Cerebellar cortex (tissue), 1 donor: Measurements from ENCODE around the gene ZNF154.
A peak's percentile ranks its signal among the peaks of the same experiment; 100 is the strongest.
"Not testable (repeated sequence)": the region's sequence is repeated elsewhere in the genome, so short reads cannot be mapped to it uniquely, and the experiment has no call there.

ENCODE experiments used
- DNase-seq: peaks from one replicate; pipeline ENCODE4 v3.0.0-alpha.2; 2015; ENCODE audit warnings: low spot score

Gene ZNF154

DNA sequence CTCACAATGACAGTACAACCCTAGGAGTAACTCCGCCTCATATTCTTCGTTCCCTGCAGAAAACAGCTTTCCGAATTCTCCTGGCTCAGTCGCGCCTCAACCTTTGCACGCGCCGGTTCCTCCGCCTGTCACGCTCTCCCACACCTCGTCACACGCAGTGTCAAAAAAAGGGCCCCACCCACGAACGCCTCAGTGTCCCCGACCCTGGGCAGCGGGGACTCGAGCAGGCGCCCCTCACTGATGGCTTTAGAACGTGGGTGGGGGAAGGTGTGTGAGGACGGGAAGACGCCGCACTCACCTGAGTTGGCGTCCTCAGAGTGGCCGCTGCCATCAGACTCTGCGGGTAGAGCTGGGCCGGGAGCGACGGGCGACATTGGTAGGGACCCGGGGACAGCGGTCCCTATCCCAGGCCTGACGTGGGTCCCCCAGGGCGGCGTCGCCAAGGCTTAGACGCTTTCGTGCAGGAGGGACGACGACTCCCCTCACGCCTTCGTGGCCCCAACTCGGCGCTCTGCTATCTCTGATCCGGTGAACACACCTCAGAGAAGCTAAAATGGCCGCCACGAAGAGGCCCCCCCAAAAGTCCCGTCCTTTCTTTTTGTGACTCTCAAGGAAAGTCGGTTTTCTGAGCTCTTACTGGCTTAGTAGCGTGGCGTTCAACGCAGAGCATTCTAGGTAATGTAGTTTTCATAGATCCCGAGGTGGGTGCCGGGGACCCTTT is at the start of gene ZNF154:
TSS of gene ZNF154 (minus strand) at position 564 of the 721 bp plus-strand sequence. CDS start at position 331, 233 bp downstream.
- DNase-seq: peak; percentile 86

DNA sequence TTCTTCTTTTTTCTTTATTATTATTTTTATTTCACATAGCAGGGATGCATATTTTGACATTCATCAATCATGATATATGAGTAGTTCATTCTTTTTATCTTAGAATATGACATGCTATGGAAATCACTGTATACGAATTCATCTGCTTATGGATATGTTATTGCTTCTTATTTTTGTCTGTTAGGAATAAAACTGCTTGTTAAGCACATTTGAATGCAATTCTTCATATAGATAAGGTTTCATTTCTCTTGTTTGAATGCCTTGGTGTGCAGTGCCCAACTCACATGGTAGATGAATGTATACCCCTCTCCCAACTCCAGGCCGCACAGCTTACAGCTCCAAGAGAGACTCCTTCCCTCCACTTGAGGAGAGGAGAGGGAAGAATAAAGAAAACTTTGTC is 48.9 kb upstream of the ZNF154 start:
- no peak for DNase-seq

DNA sequence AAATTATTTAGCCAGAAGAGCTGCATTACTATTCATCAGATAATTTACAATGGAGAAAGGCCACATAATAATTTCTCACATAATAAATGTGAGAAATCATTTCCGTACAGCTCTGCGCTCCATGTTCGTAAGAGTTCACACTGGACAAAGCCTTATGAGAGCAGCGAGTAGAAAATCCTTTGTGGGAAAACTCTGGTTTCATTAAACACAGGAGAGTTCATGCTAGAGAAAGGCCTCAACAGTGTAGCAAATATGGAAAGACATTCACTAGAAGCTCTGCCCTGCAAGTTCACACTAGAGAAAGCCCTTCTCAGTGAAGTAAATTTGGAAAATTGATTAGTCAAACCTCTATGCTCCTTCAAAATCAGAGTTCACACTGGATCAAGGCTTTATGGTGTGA is 46.0 kb upstream of the ZNF154 start:
- DNase-seq: no peak

DNA sequence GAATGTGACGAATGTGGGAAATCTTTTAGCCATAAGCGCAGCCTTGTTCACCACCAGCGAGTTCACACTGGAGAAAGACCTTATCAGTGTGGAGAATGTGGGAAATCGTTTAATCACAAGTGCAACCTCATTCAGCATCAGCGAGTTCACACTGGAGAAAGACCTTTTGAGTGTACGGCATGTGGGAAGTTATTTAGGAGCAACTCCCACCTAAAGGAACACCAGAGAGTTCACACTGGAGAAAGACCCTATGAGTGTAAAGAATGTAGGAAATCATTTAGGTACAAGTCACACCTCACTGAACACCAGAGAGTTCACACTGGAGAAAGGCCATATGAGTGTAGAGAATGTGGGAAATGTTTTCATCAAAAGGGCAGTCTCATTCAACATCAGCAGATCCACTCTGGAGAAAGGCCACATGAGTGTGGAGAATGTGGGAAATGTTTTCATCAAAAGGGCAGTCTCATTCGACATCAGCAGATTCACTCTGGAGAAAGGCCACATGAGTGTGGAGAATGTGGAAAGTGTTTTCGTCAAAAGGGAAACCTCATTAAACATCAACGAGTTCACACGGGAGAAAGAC is 45.2 kb upstream of the ZNF154 start:
- no peak for DNase-seq

DNA sequence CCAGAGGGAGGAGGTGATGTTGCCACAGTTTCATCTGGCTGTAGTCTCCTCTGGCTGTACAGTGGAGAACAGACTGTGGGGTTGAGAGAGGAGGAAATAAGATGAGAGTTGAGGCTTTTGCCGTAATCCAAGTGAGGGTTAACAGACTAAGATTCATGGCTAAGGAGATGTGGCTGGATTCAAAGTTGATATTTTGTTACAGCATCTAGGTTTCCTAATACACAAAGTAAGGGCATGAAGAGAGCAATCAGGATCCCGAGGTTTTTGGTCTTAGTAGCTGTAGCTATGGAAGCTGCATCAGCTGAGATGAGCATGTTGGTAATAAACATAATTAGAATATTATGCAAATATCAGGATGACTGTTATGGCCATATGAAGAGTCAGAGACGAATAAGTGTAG is 39.0 kb upstream of the ZNF154 start:
- no peak for DNase-seq

DNA sequence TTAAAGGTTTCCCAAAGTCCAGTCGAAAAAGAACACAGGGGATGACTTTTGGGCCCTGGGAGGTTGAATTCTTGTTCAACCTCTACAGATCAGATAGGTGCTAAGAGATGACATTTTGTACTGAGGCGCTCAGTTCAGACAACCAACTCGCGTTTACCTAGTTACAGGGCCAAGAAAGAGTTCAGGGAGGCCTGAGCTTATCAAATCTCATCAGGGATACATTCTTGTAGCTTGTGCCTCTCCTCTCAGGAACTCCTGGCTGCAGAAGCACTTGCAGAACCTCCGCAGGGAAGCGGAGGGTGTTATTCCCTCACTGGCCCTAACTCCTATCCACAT is 38.4 kb upstream of the ZNF154 start:
- no peak for DNase-seq

DNA sequence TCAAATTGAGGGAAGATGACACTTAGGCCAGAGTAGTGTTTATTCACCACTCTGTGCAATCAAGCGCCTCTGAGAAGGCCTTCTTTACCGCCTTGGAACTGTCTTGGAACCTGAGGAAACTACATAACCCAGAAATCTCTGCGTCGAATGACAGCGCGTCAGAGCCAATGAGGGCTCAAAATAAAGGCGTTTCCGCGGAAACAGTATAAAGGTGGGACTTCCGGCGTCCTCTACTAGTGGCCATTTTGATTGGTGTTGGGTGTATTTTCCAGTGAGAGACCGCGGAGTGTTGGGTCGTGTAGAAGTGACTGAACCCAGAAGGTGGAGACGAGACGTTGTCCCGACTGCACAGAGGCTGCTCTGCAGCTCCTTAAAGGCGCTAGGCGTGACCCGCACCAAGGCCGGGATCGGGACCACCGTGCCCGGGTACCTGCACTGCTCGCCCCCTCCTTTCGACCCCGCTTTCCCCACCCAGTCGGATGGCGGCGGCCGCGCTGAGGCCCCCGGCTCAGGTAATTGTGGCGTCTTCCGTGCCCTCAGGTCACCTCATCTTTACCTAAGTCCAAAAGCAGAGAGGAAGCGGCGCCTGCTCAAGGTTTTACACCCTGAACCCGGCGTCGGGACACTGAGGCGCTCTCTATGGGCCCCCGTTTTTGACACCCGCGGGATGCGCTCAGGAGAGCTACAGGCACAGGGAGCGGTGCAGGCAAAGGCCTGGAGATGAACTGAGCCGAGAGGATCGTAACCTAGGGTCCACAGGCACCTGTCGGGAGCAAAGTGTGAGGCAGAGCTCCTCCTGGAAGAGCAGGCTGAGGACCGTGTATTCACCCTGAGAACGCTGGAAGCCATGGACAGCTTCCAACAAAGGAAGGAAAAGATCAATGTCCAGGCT is 37.8 kb upstream of the ZNF154 start, which contains the start of gene ZNF776:
TSS of gene ZNF776 (plus strand) at position 236 of the 892 bp plus-strand sequence. CDS start at position 480, 244 bp downstream.
- peak; percentile 98 for DNase-seq

DNA sequence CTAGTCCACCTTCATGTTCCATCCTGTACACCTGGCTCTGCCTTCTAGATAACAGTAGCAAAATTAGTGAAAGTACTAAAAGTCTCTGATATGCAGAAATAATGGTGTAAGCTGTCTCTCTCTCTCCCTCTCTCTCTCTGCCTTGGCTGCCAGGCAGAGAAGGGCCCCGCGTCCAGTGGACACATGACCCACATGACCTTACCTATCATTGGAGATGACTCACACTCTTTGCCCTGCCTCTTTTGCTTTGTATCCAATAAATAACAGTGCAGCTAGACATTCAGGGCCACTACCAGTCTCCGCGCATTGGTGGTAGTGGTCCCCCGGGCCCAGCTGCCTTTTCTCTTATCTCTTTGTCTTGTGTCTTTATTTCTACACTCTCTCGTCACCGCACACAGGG is 29.8 kb upstream of the ZNF154 start:
- not testable (repeated sequence) for DNase-seq

DNA sequence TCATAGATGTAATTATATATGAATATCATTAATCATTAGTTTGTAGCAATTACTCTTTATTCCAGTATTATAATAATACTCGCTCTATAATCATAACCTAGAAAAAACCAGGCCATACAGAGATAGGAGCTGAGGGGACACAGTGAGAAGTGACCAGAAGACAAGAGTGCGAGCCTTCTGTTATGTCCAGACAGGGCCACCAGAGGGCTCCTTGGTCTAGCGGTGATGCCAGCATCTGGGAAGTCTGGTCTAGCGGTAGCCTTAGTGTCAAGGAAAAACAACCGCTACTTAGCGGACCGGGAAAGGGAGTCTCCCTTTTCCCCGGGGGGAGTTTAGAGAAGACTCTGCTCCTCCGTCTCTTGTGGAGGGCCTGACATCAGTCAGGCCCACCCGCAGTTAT is 29.3 kb upstream of the ZNF154 start:
- peak; percentile 66 for DNase-seq

DNA sequence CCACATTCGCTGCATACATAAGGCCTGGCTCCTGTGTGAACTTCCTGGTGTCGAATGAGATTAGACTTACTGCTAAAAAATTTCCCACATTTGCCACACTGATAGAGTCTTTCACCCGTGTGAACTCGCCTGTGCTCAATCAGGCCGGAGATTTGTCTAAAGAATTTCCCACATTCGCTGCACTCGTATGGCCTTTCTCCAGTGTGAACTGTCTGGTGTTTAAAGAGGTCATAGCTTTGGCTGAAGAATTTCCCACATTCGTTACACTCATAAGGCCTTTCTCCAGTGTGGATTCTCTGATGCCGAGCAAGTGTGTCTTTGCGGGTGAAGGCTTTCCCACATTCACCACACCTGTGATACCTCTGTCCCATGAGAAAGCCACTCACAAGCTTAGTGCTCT is 11.9 kb upstream of the ZNF154 start:
- no peak for DNase-seq

DNA sequence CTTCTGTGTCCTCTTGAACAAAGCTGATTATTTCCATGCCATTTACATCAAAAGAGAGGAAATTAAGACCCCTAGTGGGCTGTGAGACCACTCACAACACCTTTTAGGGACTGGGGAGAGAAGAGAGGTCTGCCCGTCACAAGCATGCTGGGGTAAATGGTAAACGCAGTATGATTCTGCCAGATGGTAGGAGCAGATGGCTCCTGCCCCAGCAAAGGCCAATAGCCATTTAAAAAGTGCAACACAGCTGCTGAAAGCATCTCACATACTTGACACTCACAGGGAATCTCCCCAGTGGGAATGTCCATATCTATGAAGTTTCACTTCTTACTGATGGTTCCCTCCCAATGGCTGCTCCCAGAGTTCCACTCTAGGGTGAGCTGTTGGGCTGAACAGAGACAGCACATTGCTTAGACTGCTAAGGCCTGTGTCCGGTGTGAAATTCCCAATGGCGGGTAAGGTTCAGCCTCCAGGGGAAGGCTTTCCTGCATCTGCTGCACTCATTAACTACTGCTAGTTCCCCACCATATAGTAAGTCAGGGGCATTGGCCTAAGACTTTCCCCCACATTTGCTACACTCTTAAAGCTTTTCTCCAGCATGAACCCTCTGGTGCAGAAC is 11.0 kb upstream of the ZNF154 start:
- DNase-seq: peak; percentile 75

DNA sequence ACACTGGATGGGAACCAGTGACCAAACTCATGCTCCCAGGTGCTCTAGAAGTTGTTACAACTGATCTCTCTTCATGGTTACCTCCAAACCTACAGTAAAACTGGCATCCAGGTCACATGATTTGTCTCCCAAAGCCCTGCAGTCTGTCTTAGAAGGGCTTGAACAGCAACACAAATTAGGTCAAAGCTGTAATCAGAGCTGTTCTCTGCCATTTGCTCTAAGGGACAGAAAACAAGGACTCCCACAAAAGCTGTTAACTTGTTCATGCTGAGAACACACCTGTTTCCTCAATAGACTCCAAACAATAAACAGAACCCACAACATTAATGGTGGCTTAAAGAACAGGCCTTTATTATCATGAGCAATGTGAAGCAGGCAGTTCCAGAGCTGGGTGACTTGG is 10.4 kb upstream of the ZNF154 start:
- peak; percentile 93 for DNase-seq

DNA sequence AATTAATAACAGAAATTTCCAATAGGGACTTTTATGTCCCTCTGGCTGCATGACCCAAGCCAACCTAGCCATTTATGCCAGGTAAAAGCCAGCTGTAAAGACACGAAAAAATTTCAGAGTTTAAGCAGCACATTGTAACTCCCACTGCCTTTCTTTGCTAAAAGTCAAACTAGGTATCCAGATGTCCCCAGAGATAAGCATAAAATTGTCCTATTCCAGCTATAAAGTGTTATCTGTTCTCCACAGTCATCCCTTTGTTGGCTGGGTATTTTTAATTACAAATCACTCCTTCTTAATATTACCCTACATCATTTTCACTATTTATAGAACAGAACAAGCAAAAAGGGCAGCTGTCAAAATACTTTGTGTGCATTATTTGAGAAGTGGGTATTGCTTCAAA is 3.2 kb upstream of the ZNF154 start:
- DNase-seq: no peak

DNA sequence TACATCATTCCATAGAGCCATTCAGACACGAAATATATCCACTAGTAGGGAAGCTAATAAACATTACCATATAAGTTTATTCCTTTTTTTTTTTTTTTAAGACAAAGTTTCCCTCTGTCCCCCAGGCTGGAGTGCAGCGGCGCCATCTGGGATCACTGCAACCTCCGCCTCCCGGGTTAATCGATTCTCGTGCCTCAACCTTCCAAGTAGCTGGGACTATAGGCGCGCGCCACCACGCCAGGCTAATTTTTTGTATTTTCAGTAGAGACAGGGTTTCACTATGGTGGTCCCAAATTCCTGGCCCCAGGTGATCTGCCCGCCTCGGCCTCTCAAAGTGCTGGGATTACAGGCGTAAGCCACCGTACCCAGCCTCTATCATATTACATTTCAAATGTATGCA is 612 bp upstream of the ZNF154 start:
- DNase-seq: no peak

DNA sequence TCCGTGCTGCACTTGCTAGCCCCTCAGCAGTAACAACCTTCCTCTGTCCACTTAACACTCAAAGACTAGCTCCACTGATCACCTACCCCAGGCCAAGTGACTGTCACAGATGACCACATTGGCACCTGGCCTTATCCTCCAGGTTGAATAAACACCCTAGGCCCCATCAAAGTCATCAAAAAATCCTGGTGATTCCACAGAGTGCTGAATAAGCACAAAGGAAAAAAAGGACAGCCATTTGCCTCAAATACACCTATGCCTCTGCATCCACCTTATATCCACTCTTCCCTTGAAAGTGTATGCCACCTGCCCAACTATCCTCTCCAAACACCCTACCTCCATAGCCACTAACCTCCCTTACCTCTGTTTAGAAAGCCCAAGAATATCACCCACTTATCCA is 2.7 kb downstream of the ZNF154 start:
- DNase-seq: no peak

DNA sequence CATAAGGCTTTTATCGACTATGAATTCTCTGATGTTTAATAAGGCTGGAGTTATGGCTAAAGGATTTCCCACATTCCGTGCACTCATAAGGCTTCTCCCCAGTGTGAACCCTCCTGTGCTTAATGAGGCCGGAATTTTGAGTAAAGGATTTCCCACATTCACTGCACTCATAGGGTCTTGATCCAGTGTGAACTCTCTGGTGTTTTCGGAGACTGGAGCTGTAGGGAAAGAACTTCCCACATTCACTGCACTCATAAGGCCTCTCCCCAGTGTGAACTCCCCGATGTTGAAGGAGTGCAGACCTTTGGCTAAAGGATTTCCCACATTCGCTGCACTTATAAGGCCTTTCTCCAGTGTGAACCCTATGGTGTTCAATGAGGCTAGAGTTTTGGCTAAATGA is 7.4 kb downstream of the ZNF154 start:
- no peak for DNase-seq

DNA sequence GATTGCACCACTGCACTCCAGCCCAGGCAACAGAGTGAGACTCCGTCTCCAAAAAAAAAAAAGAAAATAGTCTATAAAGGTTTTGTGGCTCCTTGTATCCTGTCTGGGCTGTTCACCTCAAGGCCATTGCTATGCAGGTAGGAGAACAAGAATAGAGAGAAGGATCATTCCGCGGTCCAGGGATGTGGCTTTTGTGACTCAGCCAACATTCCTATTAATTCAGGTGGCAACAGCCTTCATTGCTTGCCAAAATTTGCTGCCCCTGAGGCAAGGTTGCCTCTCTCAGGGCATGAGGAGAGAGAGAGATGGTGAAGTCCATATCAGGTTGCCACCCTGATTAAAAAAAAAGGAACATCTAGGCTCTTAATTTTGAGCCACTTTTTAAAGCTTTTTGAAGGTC is 19.3 kb downstream of the ZNF154 start:
- no peak for DNase-seq

DNA sequence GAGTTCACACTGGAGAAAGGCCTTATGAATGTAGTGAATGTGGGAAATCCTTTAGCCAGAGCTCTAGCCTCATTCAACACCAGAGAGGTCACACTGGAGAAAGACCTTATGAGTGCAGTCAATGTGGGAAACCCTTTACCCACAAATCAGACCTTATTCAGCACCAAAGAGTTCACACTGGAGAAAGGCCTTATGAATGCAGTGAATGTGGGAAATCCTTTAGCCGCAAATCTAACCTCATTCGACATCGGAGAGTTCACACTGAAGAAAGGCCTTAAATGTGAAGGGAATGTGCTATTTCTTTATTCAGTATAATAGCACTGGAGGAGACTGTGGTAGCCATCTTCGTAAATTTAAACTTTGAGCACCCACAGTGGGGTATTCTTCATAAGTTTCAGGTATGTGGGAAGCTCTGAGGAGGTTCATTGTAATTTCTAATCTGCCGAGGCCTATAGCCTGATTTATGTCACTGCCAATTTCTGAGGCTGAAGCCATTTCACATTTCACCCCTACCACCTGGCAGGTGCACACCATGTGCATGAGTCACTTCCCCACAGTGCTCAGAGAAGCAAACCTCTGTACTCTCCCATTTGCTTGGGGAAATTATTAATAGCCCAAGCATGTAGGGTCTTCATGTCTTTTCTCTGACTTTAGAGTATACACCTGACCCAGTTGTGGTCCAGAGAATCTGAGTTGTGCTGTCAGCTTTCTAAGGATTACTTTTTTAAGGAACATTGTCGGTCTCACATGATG is 20.8 kb downstream of the ZNF154 start:
- no peak for DNase-seq

DNA sequence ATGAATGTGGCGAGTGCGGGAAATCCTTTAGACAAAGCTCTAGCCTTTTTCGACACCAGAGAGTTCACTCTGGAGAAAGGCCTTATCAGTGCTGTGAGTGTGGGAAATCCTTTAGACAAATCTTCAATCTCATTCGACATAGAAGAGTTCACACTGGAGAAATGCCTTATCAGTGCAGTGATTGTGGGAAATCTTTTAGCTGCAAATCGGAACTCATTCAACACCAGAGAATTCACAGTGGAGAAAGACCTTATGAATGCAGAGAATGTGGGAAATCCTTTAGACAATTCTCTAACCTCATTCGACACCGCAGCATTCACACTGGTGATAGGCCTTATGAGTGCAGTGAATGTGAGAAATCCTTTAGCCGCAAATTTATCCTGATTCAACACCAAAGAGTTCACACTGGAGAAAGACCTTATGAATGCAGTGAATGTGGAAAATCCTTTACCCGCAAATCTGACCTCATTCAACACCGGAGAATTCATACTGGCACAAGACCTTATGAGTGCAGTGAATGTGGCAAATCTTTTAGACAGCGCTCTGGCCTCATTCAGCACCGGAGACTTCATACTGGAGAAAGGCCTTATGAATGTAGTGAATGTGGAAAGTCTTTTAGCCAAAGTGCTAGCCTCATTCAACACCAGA is 21.5 kb downstream of the ZNF154 start:
- no peak for DNase-seq

DNA sequence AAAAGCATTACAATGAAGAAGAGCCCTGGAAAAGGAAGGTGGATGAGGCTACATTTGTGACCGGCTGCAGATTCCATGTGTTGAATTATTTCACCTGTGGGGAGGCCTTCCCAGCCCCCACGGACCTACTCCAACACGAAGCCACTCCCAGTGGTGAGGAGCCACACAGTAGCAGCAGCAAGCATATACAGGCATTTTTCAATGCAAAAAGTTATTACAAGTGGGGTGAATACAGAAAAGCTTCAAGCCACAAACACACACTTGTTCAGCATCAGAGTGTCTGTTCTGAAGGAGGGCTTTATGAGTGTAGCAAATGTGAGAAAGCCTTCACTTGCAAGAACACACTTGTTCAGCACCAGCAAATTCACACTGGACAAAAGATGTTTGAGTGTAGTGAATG is 22.3 kb downstream of the ZNF154 start:
- DNase-seq: no peak

DNA sequence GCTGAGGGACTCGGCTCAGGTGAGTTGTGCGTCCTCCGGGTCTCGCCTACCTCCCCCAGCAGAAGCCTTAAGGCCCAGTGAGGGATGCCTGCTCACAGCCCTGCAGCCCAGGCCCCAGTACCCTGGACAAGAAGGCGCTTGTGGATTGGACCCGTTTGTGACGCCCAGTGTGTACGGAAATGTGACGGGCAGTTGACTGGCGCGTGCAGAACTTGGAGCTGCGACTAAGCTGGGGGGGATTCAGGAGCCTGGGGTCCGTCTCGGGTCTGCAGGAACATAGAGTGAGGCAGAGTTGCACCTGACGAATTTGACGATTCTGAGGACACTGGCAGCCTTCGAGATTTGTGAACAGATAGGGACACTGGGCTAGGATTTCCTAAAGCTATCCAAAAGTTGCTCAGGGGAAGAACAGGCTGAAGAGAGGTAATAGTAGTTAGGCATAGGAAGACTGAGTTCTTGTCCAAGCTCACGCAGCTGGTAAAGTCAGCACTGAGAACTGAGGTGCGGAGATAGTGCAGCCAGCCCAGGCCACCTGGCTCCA is 26.7 kb downstream of the ZNF154 start:
- DNase-seq: no peak
